GM18507 (cell line): Measurements from ENCODE around the gene ZNF561.
"Not testable (repeated sequence)": the region's sequence is repeated elsewhere in the genome, so short reads cannot be mapped to it uniquely, and the experiment has no call there.

Source experiments
- DNase-seq: peaks from one replicate; pipeline ENCODE4 v3.0.0; 2011; ENCODE audit warnings: low read depth; ENCODE audit not compliant: insufficient read length; ENCODE audit errors: extremely low spot score
- FAIRE-seq: peaks from 2 replicates; lab custom pipeline; 2011; peaks lifted over from hg19 to GRCh38; lab: Jason Lieb, UNC

ZNF561 gene

GRCh38 chr19:9621156-9622037 is at the start of gene ZNF561:
Gene ZNF561 (minus strand): TSS chr19:9621232. CDS start chr19:9619456, 1,776 bp downstream.
- DNase-seq (peak; percentile 64), FAIRE-seq (peak; percentile 87)

GRCh38 chr19:9668544-9668943 is 47.5 kb upstream of the ZNF561 start:
- FAIRE-seq (no peak), DNase-seq (no peak)

GRCh38 chr19:9667898-9668297 is 46.9 kb upstream of the ZNF561 start:
- no peak for FAIRE-seq
- DNase-seq = no peak

GRCh38 chr19:9658769-9659168 is 37.7 kb upstream of the ZNF561 start:
- no peak for DNase-seq
- FAIRE-seq = no peak

GRCh38 chr19:9653066-9653555 is 32.1 kb upstream of the ZNF561 start:
- FAIRE-seq, DNase-seq: not testable (repeated sequence)

GRCh38 chr19:9651464-9651863 is 30.4 kb upstream of the ZNF561 start:
- not testable (repeated sequence) for FAIRE-seq, DNase-seq

GRCh38 chr19:9650345-9650744 is 29.3 kb upstream of the ZNF561 start:
- DNase-seq (no peak), FAIRE-seq (no peak)

- DNase-seq (no peak), FAIRE-seq (no peak)
Observed at GRCh38 chr19:9645472-9645871, 24.4 kb upstream of the ZNF561 start.

- DNase-seq (no peak), FAIRE-seq (no peak)
Observed at GRCh38 chr19:9644472-9644871, 23.4 kb upstream of the ZNF561 start.

- DNase-seq = no peak
- no peak for FAIRE-seq
Observed at GRCh38 chr19:9641810-9642209, 20.8 kb upstream of the ZNF561 start.

- FAIRE-seq (no peak), DNase-seq (no peak)
Observed at GRCh38 chr19:9640956-9641355, 19.9 kb upstream of the ZNF561 start.

GRCh38 chr19:9636018-9636417 is 15.0 kb upstream of the ZNF561 start:
- FAIRE-seq = no peak

GRCh38 chr19:9627856-9628255 is 6.8 kb upstream of the ZNF561 start:
- no peak for FAIRE-seq
- DNase-seq = no peak

More at GRCh38 chr19:9636018-9636417, 15.0 kb upstream of the ZNF561 start:
- DNase-seq = no peak

- DNase-seq = no peak
- FAIRE-seq = no peak
Observed at GRCh38 chr19:9622531-9622930, 1.5 kb upstream of the ZNF561 start.

GRCh38 chr19:9620842-9621155 is 233 bp downstream of the ZNF561 start:
- no peak for DNase-seq
- no peak for FAIRE-seq

GRCh38 chr19:9615844-9616243 is 5.2 kb downstream of the ZNF561 start:
- DNase-seq (no peak), FAIRE-seq (no peak)

- no peak for DNase-seq
- no peak for FAIRE-seq
Observed at GRCh38 chr19:9610484-9611113, 10.4 kb downstream of the ZNF561 start.

GRCh38 chr19:9608912-9609311 is 12.1 kb downstream of the ZNF561 start:
- FAIRE-seq (no peak), DNase-seq (no peak)

- FAIRE-seq = no peak
- DNase-seq = no peak
Observed at GRCh38 chr19:9597027-9597426, 24.0 kb downstream of the ZNF561 start.

- DNase-seq (no peak), FAIRE-seq (peak; percentile 49)
Observed at GRCh38 chr19:9586764-9587163, 34.3 kb downstream of the ZNF561 start.
